Epithelial cell of esophagus (primary cell): ENCODE measurements around the gene KIF5B.

Experiments
- DNase-seq: peaks from one replicate; pipeline ENCODE4 v3.0.0; 2010; ENCODE audit warnings: low read depth
- H3K4me3 ChIP-seq: 2 replicates; pipeline ENCODE4 v1.5.1; 2011; ENCODE audit warnings: mild to moderate bottlenecking, low read length, control low read depth
- CTCF ChIP-seq: IDR thresholded peaks from 2 replicates; pipeline ENCODE4 v1.5.1; 2011; ENCODE audit warnings: low read depth, mild to moderate bottlenecking, low read length, control low read depth, inconsistent platforms; ENCODE audit not compliant: insufficient read depth; ENCODE audit errors: missing control alignments

KIF5B gene

GRCh38 chr10:32038777-32039176 lies 17.4 kb downstream of the KIF5B start:
- TF ChIP-seq CTCF: no peak
- H3K4me3 ChIP-seq: no peak overlapping the region
- DNase-seq: no peak

- H3K4me3 ChIP-seq: no peak overlapping the region
- no peak for TF ChIP-seq CTCF
- peak; percentile 10 for DNase-seq
Observed at GRCh38 chr10:32036922-32037321, 19.3 kb downstream of the KIF5B start.

- no peak for DNase-seq
- no peak for TF ChIP-seq CTCF
- H3K4me3 ChIP-seq: no peak overlapping the region
Observed at GRCh38 chr10:32035038-32035437, 21.2 kb downstream of the KIF5B start.

GRCh38 chr10:32033171-32033570 lies 23.1 kb downstream of the KIF5B start:
- no peak overlapping the region for H3K4me3 ChIP-seq
- DNase-seq: no peak
- no peak for TF ChIP-seq CTCF

GRCh38 chr10:32031920-32032319 lies 24.3 kb downstream of the KIF5B start:
- DNase-seq: no peak
- no peak overlapping the region for H3K4me3 ChIP-seq
- TF ChIP-seq CTCF: no peak

- TF ChIP-seq CTCF: no peak
- DNase-seq: no peak
Observed at GRCh38 chr10:32031424-32031823, 24.8 kb downstream of the KIF5B start.

GRCh38 chr10:32028710-32029109 lies 27.5 kb downstream of the KIF5B start:
- TF ChIP-seq CTCF: no peak
- no peak for DNase-seq
- H3K4me3 ChIP-seq: no peak overlapping the region

More at GRCh38 chr10:32031424-32031823, 24.8 kb downstream of the KIF5B start:
- no peak overlapping the region for H3K4me3 ChIP-seq
